HG02943 (cell line): ENCODE measurements around the gene CARHSP1.
"Not testable (repeated sequence)": the region's sequence is repeated elsewhere in the genome, so short reads cannot be mapped to it uniquely, and the experiment has no call there.

Experiments
- ATAC-seq: cut with Tn5 transposase; IDR thresholded peaks from one replicate; pipeline ENCODE4 v1.9.1; 2021; ENCODE audit warnings: mild to moderate bottlenecking, low read depth, moderate library complexity; ENCODE audit not compliant: unreplicated experiment

The CARHSP1 gene

DNA sequence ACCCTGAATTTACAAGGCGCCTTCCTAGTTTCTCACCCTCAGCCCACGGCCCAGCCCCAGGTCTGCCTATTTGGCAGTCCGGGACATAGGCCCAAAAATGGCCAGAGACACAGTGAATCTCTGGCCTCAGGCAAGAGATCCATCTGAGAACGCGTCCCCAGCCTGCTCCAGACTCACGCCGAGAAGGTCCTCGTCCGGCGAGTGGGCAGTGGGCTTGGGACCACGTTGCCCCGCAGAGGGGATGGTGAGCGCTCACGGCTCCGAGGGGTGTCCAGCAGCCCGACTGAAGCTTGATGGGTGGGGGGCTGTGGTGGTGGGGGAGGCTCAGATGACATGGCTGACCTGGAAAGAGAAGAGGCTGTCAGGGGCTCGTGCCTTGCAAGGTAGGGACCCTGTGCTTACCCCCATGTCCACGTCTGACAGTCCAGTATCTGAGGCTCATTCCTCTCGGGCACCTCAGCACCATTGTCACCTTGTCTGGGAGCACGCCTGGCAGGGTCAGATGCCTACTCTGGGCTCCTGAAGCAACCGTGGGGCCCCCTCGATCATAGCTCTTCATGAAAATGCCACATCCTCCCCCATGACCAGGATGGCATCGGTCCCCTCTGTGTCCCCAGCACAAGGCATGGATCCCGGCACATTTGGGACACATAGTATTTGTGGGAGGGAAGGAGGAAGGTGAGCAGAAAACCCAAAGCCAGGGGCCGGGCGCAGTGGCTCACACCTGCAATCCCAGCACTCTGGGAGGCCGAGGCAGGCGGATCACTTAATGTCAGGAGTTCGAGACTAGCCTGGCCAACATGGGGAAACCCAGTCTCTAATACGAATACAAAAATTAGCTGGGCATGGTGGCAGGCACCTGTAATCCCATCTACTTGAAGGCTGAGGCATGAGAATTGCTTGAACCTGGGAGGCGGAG lies 9.6 kb downstream of the CARHSP1 start:
- ATAC-seq: no peak

- no peak for ATAC-seq
Measured at GRCh38 chr16:8855972-8856371, 12.8 kb downstream of the CARHSP1 start.

GRCh38 chr16:8855051-8855786 lies 13.6 kb downstream of the CARHSP1 start:
- ATAC-seq: no peak

GRCh38 chr16:8854298-8854948 lies 14.4 kb downstream of the CARHSP1 start:
- no peak for ATAC-seq

GRCh38 chr16:8853611-8854010 lies 15.2 kb downstream of the CARHSP1 start:
- ATAC-seq: no peak

- no peak for ATAC-seq
Measured at GRCh38 chr16:8853150-8853549, 15.7 kb downstream of the CARHSP1 start.

DNA sequence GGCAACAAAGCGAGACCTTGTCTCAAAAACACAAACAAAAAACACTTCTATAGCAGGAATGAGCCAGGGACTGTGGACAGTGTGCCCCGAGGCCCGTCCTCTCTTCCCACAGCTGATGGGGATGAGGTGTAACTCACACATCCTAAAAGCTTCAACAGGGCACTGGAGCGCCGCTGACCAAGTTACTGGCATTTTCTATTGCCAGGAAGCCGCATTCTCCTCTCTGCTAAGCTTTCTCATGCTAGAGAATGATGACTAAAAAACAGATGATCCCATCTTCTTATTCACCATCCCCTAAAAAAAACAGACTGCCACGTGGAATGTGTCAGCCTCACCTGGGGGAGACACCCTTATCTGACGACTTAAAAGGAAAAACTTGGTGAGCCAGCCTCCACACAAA lies 16.3 kb downstream of the CARHSP1 start:
- ATAC-seq: no peak

DNA sequence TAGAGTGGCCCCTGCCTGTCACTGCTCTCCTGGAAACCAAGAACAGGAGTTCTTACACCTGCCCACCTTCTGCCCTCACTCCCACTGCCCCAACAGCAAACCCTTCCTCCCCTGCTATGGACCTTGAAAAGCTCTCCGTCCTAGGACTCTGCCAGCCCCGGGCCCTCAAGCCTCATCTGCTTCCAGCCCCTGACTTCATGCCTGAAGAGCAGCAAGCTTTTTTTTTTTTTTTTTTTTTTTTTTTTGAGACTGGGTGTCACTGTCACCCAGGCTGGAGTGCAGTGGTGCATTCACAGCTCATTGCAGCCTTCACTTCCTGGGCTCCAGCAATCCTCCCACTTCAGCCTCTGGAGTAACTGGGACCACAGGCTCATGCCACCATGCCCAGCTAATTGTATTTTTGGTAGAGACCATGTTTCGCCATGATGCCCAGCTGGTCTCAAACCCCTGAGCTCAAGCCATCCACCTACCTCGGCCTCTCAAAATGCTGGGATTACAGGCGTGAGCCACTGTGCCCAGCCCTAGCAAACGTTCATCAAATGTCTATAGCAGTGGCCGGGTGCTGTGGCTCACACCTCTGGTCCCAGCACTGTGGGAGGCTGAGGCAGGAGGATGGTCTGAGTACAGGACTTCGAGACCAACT lies 16.9 kb downstream of the CARHSP1 start:
- no peak for ATAC-seq

GRCh38 chr16:8850279-8850885 lies 18.4 kb downstream of the CARHSP1 start:
- ATAC-seq: no peak

DNA sequence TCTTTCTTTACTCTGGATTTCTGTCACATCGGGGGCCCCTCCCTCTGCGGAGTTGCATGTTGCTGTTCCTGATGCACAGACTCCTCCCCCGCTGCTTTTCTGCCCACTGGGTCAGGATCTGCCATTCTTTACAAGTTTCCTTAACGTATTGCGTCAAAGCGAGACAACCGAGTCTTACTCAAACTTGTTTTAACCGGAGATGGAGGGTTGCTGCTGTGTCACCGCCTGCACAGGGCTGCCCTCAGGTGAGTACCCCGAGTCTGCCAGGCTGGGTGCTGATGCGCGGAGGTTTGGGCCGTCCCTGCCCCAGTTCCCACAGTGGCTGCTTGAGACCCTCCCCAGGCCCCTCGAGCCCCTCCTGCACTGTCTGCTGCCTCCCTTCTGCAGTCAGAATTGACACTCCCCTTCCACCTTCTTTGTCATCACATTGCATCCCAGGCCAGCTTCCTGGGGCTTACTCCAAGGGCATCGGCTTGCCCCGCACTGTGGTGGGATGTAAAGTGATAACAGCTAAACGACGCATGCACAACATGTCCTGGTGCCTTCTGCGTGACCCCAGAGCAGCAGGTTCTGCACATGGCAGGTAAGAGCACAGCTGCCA lies 19.3 kb downstream of the CARHSP1 start:
- no peak for ATAC-seq

- no peak for ATAC-seq
Measured at GRCh38 chr16:8848939-8849391, 19.8 kb downstream of the CARHSP1 start.

GRCh38 chr16:8848231-8848938 lies 20.4 kb downstream of the CARHSP1 start:
- no peak for ATAC-seq

DNA sequence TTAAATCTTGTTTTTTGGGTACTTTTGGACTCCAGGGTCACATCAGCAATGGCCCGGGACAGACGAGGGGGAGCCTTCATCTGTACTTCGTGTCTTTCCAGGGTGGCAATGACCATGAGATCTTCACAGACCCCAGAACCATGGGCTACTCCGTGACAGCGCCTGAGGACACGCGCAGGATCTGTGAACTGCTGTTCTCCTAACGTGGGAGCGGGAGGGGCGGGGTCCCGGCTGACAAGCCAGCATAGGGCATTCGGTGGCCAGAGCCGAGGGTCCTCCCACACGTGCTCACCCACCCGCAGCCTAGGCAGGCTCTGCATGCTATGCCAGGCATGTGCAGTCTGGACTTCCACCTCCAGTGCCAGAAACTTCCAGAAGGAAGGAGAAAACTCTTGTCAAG lies 21.2 kb downstream of the CARHSP1 start:
- no peak for ATAC-seq

DNA sequence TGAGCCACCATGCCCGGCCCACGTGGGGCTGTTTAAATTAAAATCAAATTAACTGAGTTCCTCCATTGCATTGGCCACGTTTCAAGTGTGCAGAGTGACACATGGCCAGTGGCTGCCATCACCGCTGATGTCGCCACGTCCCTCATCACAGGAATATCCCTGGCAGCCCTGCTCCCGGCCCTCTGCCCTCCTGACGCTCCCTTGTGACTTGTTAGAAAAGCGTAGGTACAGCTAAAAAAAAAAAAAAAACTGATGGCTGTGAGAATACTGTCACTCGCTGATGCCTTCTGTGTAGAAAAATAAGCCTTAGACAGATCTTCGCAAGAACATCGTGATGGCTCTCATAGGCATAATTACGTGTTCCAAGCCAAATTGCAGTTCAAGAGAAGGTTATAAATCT lies 21.7 kb downstream of the CARHSP1 start:
- ATAC-seq: no peak

GRCh38 chr16:8846401-8846932 lies 22.3 kb downstream of the CARHSP1 start:
- ATAC-seq: no peak

- no peak for ATAC-seq
Measured at GRCh38 chr16:8845699-8846298, 23.0 kb downstream of the CARHSP1 start.

GRCh38 chr16:8843296-8843695 lies 25.5 kb downstream of the CARHSP1 start:
- ATAC-seq: not testable (repeated sequence)

DNA sequence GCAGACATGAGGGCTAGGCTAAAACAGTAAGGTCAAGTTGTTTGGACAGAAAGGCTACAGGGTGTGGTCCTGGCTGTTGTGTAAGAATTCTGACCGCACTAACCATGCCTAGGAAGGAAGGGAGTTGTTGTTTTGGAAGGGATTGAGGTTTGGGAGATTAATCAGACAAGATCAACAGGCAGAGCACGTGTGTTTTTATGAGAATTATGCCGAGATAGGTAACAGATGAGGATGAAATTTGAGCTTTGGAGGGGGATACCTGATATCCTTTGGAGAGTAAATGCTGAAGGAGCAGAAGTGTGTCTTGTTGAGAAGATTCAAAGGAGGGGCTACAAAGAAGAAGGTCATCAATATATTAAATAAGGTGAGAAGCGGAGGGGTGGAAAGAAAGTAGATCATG lies 26.8 kb downstream of the CARHSP1 start:
- ATAC-seq: not testable (repeated sequence)
